Activated CD4-positive, alpha-beta T cell treated with anti-CD3 and anti-CD28 coated beads for 48 hours (primary cell): ENCODE measurements around the gene SPDYE1.
"Not testable (repeated sequence)": the region's sequence is repeated elsewhere in the genome, so short reads cannot be mapped to it uniquely, and the experiment has no call there.

Experiments
- DNase-seq: peaks from one replicate; pipeline ENCODE4 v3.0.0-alpha.2; 2020

SPDYE1 gene

GRCh38 chr7:43994681-43995080 lies 3.0 kb upstream of the SPDYE1 start:
- not testable (repeated sequence) for DNase-seq

GRCh38 chr7:44012081-44012480 lies 14.4 kb downstream of the SPDYE1 start:
- DNase-seq = not testable (repeated sequence)

GRCh38 chr7:44015090-44015489 lies 17.4 kb downstream of the SPDYE1 start:
- not testable (repeated sequence) for DNase-seq

GRCh38 chr7:44018857-44019807 lies 21.4 kb downstream of the SPDYE1 start:
- DNase-seq = peak; percentile 100

GRCh38 chr7:44019825-44020224 lies 22.1 kb downstream of the SPDYE1 start:
- DNase-seq = not testable (repeated sequence)

DNA sequence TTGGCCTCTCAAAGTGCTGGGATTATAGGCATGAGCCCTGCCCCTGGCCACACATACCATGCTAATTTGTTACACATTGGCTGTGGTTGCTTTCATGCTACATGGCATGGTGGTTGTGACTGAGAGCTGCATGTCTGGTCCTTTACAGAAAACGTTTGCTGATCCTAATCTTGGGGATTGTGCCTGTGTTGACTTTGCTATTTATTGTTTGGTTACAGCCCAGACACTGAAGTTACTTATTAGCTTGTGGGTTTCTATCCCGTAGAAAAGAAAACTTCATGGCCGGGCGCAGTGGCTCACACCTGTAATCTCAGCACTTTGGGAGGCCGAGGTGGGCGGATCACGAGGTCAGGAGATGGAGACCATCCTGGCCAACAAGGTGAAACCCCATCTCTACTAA lies 24.4 kb downstream of the SPDYE1 start:
- DNase-seq = not testable (repeated sequence)

DNA sequence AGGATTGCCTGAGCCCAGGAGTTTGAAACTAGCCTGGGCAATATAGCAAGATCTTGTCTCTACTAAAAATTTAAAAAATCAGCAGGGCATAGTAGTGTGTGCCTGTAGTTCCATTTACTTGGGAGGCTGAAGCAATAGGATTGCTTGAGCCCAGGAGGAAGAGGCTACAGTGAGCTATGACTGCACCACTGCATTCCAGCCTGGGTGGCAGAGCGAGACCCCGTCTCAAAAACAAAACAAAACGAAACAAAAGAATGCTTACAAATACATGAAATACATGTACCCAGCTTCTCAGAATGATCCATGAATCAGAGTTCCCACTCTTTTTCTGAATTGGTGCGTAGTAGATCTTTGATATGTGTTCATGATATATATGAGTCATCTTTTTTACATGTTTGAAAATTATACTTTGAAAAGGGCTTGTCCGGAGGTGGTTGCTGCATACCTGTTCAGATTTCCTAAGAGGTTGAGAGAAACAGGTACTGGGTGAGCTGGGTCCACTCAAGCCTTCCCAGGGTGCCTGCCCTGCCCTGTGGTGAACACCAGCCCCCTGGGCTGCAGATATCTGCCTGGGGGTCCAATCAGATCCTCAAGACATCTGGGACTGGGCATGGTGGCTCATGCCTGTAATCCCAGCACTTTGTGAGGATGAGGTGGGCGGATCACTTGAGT lies 25.2 kb downstream of the SPDYE1 start:
- DNase-seq = peak; percentile 37

DNA sequence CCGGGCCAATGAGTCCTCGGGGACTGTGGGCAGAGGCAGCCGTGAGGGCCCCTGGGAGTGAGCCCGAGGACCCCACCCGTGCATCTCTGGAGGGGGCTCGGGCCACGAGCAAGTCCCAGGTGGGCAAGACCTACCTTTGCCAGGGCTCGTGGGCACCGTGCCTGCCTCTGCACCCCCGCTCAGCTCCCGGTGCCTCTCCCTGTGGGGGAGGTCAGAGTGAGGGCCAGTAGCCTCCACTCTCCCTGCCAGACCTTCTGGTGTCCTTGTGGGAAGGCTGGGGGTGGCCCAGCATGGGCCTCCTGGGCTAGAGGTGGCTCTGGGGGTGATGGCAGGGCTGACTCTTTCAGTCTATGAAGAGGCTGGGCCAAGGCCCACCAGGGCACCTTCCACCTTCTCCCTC lies 31.7 kb downstream of the SPDYE1 start:
- DNase-seq = not testable (repeated sequence)

- not testable (repeated sequence) for DNase-seq
Measured at GRCh38 chr7:44030029-44030428, 32.3 kb downstream of the SPDYE1 start.

- DNase-seq = not testable (repeated sequence)
Measured at GRCh38 chr7:44031319-44031718, 33.6 kb downstream of the SPDYE1 start.

- DNase-seq = not testable (repeated sequence)
Measured at GRCh38 chr7:44032031-44032430, 34.3 kb downstream of the SPDYE1 start.

- DNase-seq = not testable (repeated sequence)
Measured at GRCh38 chr7:44033971-44034844, 36.5 kb downstream of the SPDYE1 start.

GRCh38 chr7:44036364-44036763 lies 38.7 kb downstream of the SPDYE1 start:
- peak; percentile 65 for DNase-seq

GRCh38 chr7:44037951-44038350 lies 40.3 kb downstream of the SPDYE1 start:
- DNase-seq = not testable (repeated sequence)

DNA sequence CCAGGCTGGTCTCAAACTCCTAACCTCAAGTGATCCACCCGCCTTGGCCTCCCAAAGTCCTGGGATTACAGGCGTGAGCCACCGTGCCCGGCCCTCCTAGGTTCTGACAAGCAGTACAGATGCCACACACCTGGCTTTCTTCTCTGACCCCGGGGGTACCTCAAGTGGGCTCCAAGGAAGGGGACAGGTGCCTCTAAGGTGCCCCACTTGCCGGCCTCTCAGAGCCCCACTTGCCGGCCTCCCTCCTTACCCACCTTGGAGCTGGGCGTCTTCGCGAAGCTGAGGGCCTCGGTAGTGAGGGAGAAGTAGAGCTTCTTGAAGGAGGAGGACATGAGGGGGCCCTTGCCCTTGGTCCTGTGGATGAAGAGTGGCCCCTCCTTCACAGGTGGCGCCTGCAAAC lies 40.9 kb downstream of the SPDYE1 start:
- DNase-seq = not testable (repeated sequence)

DNA sequence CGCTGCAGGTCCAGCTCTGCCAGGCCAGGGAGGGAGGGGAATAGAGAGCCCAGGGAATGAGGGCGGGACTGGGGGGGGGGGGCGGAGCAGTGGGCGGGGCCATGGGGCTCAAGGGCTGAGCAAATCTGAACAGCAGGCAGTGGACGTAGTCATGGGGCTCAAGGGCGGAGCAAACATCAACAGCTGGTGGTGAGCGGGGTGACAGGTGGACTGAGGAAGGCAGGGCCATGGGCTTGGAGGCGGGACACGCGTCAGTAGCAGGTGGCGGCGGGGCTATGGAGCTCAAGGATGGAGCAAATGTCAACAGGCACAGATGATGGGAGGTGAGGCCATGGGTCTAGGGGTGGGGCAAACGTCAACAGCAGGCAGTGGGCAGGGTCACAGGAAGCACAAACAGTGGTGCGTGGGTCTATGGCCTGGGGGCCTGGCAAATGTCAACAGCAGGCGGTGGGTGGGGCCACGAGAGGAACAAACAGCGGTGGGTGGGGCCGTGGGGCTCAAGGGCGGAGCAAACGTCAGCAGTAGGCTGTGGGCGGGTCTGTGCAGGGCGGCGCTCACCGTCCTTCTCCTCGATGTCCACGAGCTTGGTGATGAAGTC lies 41.4 kb downstream of the SPDYE1 start:
- DNase-seq = peak; percentile 87

DNA sequence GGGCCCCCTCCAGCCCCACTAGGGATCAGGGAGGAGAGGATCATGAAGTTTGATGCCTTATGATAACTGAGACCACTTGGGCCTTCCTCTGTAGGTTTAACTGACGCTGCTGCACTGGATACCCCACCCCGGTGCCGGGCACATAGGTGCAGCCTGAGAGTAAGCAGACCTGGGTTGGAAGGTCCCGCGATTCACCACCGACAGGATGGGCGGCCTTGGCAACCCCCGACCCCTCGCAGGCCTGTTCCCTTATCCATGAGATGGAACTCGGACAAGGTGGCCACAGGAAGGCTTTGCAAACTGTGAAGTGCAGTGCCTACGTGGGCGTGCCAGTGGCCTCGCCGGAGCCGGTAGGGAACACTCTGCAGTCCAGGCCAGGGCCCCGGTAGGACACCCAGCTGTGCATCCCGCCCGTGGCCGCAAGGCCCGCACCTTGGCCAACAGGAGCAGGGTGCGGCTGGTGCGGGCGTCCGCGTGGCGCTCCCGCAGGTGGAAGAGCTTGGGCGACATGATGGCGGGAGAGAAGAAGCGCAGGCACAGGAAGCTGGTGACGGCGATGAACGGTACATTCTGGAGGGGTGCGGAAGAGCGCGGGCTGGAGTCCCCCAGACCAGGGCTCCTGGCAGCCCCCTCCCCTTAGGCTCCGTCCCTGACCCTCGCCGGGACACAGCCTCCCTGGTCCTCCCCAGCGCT lies 42.2 kb downstream of the SPDYE1 start:
- DNase-seq = not testable (repeated sequence)

GRCh38 chr7:44040493-44040891 lies 42.8 kb downstream of the SPDYE1 start:
- peak; percentile 74 for DNase-seq

DNA sequence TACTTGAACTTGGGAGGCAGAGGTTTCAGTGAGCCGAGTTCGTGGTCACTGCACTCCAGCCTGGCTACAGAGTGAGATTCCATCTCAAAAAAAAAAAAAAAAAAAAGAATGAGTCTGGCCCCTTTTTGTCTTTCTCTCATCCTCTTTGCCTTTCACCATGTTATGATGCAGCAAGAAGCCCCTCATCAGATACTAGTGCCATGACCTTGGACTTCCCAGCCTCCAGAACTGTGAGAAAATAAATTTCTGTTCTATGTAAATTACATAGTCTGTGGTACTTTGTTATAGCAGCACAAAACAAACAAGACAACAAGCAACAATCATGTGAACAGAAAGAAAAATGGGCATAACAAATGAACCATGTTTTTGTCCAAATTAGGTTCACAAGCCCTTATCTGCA lies 44.5 kb downstream of the SPDYE1 start:
- DNase-seq = no peak

- DNase-seq = no peak
Measured at GRCh38 chr7:44043902-44044301, 46.2 kb downstream of the SPDYE1 start.

DNA sequence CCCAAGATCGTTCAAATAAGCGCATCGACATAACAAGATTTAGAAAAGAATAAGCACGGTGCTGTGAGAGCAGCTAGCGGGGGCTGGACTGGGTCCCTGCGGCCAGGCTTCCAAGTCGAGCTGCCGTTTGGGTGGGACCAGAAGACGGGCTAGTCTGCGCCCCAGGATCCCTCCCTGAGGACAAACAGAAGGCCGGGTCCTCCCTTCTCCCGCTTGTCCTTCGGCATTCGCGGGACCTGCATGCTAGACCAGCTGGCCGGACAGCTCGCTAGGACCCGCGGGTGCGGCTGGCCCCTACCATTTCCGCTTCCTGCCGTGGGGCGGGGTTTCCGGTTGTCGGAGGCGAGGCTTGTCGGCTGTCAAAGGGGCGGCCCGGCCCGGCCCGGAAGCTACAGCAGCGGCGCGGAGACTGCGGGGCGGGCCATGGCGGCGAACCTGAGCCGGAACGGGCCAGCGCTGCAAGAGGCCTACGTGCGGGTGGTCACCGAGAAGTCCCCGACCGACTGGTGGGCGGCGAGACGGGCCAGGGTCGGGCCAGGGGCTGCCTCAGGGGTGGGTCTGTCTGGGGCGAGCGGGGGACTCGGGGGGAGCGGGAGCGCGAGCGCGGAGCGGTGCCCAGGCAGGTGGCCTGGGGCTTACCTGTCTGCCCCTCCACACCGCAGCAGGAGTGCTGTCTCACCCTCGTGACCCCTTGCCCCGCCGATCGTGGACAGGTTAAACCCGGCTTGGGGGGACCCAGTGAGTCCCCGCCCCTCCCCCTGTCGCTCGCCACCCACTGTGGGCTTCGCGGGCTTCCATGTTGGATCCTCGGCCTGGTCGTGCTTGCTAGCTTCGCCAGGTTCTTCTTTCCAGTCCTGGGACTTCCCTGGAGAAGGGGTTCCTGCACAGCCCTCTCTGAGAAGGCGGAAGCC lies 46.9 kb downstream of the SPDYE1 start, which contains the start of gene DBNL:
TSS of gene DBNL (plus strand) at position 388 of the 911 bp plus-strand sequence. CDS start at position 424, 36 bp downstream.
- peak; percentile 94 for DNase-seq
